Esophagus squamous epithelium (tissue), 4 donors: ENCODE measurements around the gene CNTNAP2.

ENCODE experiments used
- POLR2A ChIP-seq, 4 donors: fragments of 450-650 bp; IDR thresholded peaks; one replicate each; pipeline ENCODE4 v1.6.1; 2017; ENCODE audit warnings: antibody characterized with exemption in 4 of 4, mild to moderate bottlenecking in 4 of 4, moderate library complexity in 3 of 4
- TF ChIP-seq, protein P1 (sequence below), 6 experiments: fragments of 450-650 bp in 4 of 6; fragments of 200-600 bp in 2 of 6; sonication (generic) in 2 of 6; IDR thresholded peaks; one replicate each; pipeline ENCODE4 v1.5.1; 2016 to 2019; ENCODE audit warnings: antibody characterized with exemption in 6 of 6, mild to moderate bottlenecking in 4 of 6, moderate library complexity in 4 of 6

DNA sequence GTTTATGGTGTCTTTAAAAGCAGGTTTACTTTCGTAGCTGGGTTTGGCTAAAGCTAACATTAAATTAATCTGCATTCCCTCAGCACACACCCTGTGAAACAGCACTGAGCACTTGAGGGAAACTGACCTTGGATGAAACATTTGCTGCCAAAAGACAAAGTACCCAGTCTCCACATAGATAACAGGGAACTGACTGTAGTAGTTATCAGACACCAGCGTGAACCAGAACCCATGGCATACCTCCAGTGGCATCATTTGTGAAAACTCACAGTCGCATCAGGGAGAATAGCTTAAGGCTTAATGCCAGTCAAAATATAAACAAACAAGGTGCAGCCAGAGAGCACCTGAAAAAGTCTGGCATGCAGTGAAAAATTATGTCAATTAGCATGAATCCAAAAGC, 2116.2 kb downstream of the CNTNAP2 start:
- TF ChIP-seq, protein P1, sequence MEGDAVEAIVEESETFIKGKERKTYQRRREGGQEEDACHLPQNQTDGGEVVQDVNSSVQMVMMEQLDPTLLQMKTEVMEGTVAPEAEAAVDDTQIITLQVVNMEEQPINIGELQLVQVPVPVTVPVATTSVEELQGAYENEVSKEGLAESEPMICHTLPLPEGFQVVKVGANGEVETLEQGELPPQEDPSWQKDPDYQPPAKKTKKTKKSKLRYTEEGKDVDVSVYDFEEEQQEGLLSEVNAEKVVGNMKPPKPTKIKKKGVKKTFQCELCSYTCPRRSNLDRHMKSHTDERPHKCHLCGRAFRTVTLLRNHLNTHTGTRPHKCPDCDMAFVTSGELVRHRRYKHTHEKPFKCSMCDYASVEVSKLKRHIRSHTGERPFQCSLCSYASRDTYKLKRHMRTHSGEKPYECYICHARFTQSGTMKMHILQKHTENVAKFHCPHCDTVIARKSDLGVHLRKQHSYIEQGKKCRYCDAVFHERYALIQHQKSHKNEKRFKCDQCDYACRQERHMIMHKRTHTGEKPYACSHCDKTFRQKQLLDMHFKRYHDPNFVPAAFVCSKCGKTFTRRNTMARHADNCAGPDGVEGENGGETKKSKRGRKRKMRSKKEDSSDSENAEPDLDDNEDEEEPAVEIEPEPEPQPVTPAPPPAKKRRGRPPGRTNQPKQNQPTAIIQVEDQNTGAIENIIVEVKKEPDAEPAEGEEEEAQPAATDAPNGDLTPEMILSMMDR (IDR thresholded peaks at IDR 0.05) = no peak
- TF ChIP-seq POLR2A (IDR thresholded peaks at IDR 0.05) = no peak
